Activated naive CD8-positive, alpha-beta T cell (primary cell): ENCODE results near the gene TBC1D3H.
"Not testable (repeated sequence)": the region's sequence is repeated elsewhere in the genome, so short reads cannot be mapped to it uniquely, and the experiment has no call there.

Experiments
- H3K27ac Mint-ChIP-seq: one replicate; pipeline ENCODE4 v1.8.0; 2021; ENCODE audit warnings: mixed read lengths
- H3K27me3 Mint-ChIP-seq: one replicate; pipeline ENCODE4 v1.8.0; 2021; ENCODE audit warnings: mixed read lengths
- H3K36me3 Mint-ChIP-seq: one replicate; pipeline ENCODE4 v1.8.0; 2021; ENCODE audit warnings: mixed read lengths
- H3K4me1 Mint-ChIP-seq: one replicate; pipeline ENCODE4 v1.8.0; 2021; ENCODE audit warnings: low read depth, mixed read lengths
- H3K4me3 Mint-ChIP-seq: one replicate; pipeline ENCODE4 v1.8.0; 2021; ENCODE audit warnings: mild to moderate bottlenecking, mixed read lengths
- H3K9me3 Mint-ChIP-seq: one replicate; pipeline ENCODE4 v1.8.0; 2021; ENCODE audit warnings: low read depth, mixed read lengths

The TBC1D3H gene

GRCh38 chr17:36388385-36389245, at the start of gene TBC1D3H:
Gene TBC1D3H, minus strand, starts transcription at chr17:36388435. Its CDS starts 1,540 bp downstream, at chr17:36386895.
- H3K9me3 Mint-ChIP-seq, H3K36me3 Mint-ChIP-seq, H3K27me3 Mint-ChIP-seq, H3K27ac Mint-ChIP-seq, H3K4me3 Mint-ChIP-seq, H3K4me1 Mint-ChIP-seq: not testable (repeated sequence)

DNA sequence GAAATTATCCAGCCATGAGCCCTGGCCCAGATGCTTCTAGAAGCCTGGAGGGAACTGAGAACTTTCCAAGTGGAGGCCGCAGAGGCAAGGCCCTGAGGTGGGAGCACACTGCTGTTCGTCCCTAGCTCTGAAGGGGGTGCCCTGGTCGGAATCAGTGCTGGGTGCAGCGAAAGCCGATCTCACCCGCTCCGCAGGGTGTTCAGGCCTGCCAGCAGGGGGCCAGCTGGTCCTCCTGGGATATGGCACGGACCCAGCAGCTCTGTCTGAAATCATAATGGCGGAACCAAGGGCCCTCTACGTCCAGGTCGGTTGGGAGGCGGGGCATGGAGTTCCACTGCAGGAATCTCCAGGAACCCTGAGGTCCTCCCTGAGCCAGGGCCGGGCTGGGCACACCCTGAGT, 40.7 kb upstream of the TBC1D3H start:
- H3K9me3 Mint-ChIP-seq, H3K27me3 Mint-ChIP-seq, H3K4me1 Mint-ChIP-seq, H3K4me3 Mint-ChIP-seq, H3K36me3 Mint-ChIP-seq, H3K27ac Mint-ChIP-seq: not testable (repeated sequence)

GRCh38 chr17:36415180-36415941, 27.1 kb upstream of the TBC1D3H start:
- H3K9me3 Mint-ChIP-seq, H3K27ac Mint-ChIP-seq, H3K4me1 Mint-ChIP-seq, H3K36me3 Mint-ChIP-seq, H3K4me3 Mint-ChIP-seq, H3K27me3 Mint-ChIP-seq: not testable (repeated sequence)

DNA sequence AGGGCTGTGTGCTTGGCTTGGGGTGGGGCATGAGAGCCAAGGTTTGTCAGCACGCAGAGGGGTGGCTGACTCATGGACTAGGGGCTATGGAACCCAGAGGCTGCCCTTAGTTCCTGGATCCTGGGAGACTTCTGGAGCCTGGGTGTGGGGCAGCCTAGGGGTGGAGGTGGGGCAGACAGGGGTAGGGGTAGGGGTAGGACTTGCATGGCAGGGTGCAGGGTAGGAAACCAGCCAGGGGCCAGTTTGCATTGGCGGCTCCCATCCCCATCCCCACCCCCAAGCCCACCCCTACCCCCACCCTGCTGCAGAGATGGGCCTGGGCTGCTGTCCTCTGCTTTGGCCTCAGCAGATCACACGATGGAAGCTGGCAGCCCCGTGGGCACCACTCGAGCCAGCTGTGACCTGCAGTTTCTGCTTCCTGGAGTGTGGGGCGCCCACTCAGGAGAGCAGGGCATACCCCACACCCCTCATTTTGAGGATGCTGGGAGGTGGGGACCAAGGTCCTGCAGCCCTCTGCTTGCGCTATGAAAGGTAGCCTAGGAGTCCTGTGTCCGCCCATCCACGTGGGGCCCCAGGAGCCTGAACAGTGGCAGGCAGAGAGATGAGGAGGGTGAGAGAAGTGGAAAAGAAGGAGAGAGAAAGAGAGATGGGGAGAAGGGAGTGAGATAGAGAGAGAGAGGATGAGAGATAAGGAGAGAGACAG, 2.9 kb upstream of the TBC1D3H start:
- H3K27ac Mint-ChIP-seq, H3K4me1 Mint-ChIP-seq, H3K9me3 Mint-ChIP-seq, H3K36me3 Mint-ChIP-seq, H3K4me3 Mint-ChIP-seq, H3K27me3 Mint-ChIP-seq: not testable (repeated sequence)

DNA sequence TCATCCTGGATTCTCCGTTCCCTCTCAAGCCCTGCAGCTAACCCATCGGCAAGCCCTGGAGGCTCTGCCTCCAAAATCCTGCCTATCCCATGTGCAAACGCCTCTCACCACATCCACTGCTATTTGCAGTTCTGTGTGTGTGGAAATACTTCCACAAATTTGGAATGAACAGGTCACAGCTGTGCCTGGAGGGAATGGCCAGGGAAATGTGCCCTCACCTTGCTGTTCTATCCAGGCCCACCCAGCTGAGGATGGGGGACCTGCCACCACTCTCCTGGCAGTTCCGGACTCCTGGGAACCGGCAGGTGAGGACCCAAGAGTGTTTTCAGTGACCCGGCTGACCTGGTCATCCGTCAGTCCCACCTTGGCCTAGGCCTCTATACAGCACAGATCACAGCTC, 12.3 kb downstream of the TBC1D3H start:
- not testable (repeated sequence) for H3K27me3 Mint-ChIP-seq, H3K9me3 Mint-ChIP-seq, H3K4me3 Mint-ChIP-seq, H3K36me3 Mint-ChIP-seq, H3K27ac Mint-ChIP-seq, H3K4me1 Mint-ChIP-seq

GRCh38 chr17:36362496-36362895, 25.7 kb downstream of the TBC1D3H start:
- H3K27ac Mint-ChIP-seq, H3K4me1 Mint-ChIP-seq, H3K27me3 Mint-ChIP-seq, H3K36me3 Mint-ChIP-seq, H3K9me3 Mint-ChIP-seq, H3K4me3 Mint-ChIP-seq: not testable (repeated sequence)
